ENCODE data around the gene GJD3. TPM values are rescaled to one million over a fixed set of nuclear protein-coding genes. Genes with fewer than 3 reads are reported as not detected.

The GJD3 gene
- total RNA-seq, 2 experiments from 2014 or later: not detected

DNA sequence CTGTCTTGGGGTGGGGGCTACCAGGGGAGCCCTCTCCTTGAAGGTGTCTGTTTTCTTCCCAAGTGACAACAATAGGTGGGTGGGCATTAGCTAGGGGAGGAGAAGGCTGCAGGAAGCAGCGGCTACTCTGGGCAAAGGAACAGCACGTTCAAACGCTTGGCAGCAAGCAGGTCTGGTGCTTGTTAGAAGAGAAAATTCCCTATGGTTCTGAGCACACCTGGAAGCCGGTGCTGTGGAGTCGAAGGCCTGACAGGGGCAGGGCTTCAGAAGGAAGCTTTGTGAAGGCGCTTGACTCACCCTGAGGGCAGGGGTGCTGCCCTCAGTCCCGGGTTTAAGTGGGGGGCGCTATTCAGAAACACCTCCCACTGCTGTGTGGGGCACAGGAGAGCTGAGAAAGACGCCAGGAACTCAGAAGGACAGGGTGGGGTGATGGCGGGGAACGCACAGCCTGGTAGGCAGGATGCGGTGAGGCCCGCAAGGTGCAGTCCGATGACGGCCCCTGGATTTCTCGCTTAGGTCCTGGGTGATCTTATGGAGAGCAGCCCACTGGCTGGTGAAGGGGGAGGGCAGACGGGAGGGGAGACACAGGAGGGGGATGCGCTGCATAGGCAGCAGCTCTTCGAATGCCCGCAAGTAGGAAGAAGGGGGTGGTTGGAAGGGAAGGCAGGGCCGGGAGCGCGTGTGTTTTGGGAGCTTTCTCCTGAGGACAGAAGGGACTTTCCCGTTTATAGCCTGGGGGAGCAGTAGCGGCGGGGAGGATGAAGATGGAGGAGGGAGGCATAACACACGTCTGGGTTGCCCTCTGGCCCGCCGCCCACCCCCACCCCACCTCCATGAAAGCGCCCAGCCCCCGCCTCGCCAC, 3.2 kb downstream of the GJD3 start:
- Mint-ChIP-seq H3K4me3 (no peak overlapping the region), H3K36me3 (ENCODE audit: low read depth) (no peaks in the 10 kb centered on the region), H3K9me3 (ENCODE audit: low read depth) (no peaks in the 10 kb centered on the region), H3K27me3 (peaks cover 10% of the 10 kb centered on the region), H3K4me1 (peaks cover 20% of the 10 kb centered on the region), H3K27ac (no peak overlapping the region)
- no peak for DNase-seq
- no peak for ATAC-seq
- CTCF ChIA-PET: interaction anchor here (0.6 to 10.3 kb wide), 14 partner anchors 9 to 200 kb away, joined by 3 to 150 read pairs (median 4); partner anchors contain the start of genes IGFBP4 and TOP2A
- POLR2A ChIA-PET: interaction anchor here (1.8 kb wide), 1 partner anchor 56 kb away, joined by 6 read pairs; the partner anchor contains the start of gene TOP2A
- intact Hi-C loops (cut with DNase I, micrococcal nuclease): loop anchor here in 1 of 2 experiments (5.0 kb wide), 2 partner anchors 261 to 456 kb away; no protein-coding TSS in a partner anchor

DNA sequence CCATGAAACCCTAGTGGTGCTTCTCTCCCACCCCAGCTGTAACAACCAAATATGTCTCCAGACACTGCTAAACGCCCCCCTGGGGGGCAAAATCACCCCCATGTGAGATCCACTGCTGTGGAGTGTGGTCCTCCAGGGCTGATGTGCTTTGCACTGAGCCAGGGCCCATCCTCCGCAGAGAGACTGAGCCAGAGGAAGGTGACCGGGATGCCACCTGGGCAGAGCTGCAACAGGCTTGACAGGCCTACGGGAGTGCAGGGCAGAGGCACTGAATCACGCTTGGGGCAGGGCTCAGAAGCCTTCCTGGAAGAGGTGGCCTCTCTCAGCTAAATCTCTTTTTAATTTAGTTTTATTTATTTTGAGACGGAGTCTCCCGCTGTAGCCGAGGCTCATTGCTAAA, 4.4 kb downstream of the GJD3 start:
- DNase-seq (no peak), ATAC-seq (no peak)
- Mint-ChIP-seq H3K27ac (no peak overlapping the region), H3K4me3 (no peak overlapping the region), H3K27me3 (peaks cover 10% of the 10 kb centered on the region), H3K9me3 (ENCODE audit: low read depth) (no peaks in the 10 kb centered on the region), H3K4me1 (peaks cover 20% of the 10 kb centered on the region), H3K36me3 (ENCODE audit: low read depth) (peaks cover 3% of the 10 kb centered on the region)
- intact Hi-C loops (cut with DNase I, micrococcal nuclease): loop anchor here in 1 of 2 experiments (5.0 kb wide), 2 partner anchors 262 to 457 kb away; no protein-coding TSS in a partner anchor
- CTCF ChIA-PET: interaction anchor here (0.6 to 10.3 kb wide), 7 partner anchors 15 to 200 kb away, joined by 3 to 150 read pairs (median 4); partner anchors contain the start of gene TOP2A
- POLR2A ChIA-PET: interaction anchor here (0.6 to 0.8 kb wide), 2 partner anchors 13 to 52 kb away, joined by 3 read pairs; no protein-coding TSS in a partner anchor

DNA sequence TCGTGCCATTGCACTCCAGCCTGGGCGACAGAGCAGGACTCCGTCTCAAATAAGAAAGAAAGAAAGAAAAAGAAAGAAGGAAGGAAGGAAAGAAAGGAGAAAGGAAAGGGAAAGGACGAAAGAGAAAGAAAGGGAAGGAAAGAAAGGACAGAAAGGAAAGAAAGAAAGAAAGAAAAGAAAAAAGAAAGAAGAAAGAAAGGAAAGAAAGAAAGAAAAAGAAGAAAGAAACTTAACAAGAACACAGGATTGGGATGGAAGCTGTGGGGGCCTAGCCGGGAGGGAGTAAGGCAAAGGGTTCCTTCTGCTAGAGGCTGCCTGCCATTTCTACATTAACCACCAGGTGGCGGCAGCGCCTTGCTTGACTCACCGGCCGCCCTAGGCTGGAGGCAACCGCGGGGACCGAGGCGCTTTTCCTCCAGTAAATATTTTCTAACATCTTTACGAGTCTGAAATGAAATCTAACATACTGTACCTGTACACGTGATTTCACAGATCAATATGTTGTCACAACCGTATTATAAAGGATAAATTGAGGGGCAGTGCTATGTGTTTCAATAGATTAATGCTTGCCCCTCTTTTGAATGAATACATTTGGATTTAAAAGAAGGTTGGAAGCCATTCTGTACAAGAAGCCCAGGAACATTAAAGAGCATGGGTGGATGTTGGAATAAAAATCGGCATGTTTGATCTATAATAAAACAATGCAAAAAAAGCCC, 6.1 kb downstream of the GJD3 start:
- CTCF ChIA-PET: interaction anchor here (0.6 to 10.3 kb wide), 24 partner anchors 13 to 1381 kb away, joined by 3 to 150 read pairs (median 4); partner anchors contain the start of gene TOP2A
- Mint-ChIP-seq H3K9me3 (ENCODE audit: low read depth) (no peaks in the 10 kb centered on the region), H3K4me3 (no peak overlapping the region), H3K27ac (no peak overlapping the region), H3K4me1 (peaks cover 20% of the 10 kb centered on the region), H3K27me3 (peaks cover 10% of the 10 kb centered on the region), H3K36me3 (ENCODE audit: low read depth) (peaks cover 3% of the 10 kb centered on the region)
- ATAC-seq (peak; percentile 68), DNase-seq (peak; percentile 95)
- intact Hi-C loops (cut with DNase I, micrococcal nuclease): loop anchor here (1.0 to 5.0 kb wide), 5 partner anchors 44 to 202 kb away; partner anchors contain the start of gene WIPF2 (in 1 of the 2)
- POLR2A ChIA-PET: no interaction called here

DNA sequence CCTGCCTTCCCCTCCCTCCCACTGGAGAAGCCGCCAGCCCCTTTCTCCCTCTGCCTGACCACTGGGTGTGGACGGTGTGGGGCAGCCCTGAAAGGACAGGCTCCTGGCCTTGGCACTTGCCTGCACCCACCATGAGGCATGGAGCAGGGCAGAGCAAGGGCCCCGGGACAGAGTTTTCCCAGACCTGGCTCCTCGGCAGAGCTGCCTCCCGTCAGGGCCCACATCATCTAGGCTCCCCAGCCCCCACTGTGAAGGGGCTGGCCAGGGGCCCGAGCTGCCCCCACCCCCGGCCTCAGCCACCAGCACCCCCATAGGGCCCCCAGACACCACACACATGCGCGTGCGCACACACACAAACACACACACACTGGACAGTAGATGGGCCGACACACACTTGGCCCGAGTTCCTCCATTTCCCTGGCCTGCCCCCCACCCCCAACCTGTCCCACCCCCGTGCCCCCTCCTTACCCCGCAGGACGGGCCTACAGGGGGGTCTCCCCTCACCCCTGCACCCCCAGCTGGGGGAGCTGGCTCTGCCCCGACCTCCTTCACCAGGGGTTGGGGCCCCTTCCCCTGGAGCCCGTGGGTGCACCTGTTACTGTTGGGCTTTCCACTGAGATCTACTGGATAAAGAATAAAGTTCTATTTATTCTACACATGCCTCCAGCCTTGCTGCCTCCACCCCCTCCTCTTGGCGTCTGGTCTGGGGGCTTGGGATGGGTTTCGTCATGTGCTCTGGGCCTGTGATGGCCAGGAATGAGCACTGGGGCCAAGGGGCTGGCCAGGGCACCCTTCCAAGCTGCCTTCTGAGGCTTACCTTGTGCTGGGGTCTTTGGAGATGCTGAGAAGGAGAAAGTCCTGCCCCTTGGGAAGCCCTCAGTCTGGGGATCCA, 7.3 kb downstream of the GJD3 start:
- Mint-ChIP-seq H3K9me3 (ENCODE audit: low read depth) (no peaks in the 10 kb centered on the region), H3K36me3 (ENCODE audit: low read depth) (peaks cover 13% of the 10 kb centered on the region), H3K27me3 (peaks cover 7% of the 10 kb centered on the region), H3K4me1 (peaks cover 25% of the 10 kb centered on the region), H3K4me3 (no peak overlapping the region), H3K27ac (no peak overlapping the region)
- ATAC-seq: no peak
- intact Hi-C loops (cut with DNase I, micrococcal nuclease): loop anchor here (5.0 kb wide), 2 partner anchors 45 to 140 kb away; partner anchors contain the start of gene WIPF2 (in 1 of the 2)
- POLR2A ChIA-PET: no interaction called here
- DNase-seq: no peak
- CTCF ChIA-PET: interaction anchor here (0.7 to 10.3 kb wide), 19 partner anchors 12 to 1383 kb away, joined by 3 to 150 read pairs (median 4); no protein-coding TSS in a partner anchor

DNA sequence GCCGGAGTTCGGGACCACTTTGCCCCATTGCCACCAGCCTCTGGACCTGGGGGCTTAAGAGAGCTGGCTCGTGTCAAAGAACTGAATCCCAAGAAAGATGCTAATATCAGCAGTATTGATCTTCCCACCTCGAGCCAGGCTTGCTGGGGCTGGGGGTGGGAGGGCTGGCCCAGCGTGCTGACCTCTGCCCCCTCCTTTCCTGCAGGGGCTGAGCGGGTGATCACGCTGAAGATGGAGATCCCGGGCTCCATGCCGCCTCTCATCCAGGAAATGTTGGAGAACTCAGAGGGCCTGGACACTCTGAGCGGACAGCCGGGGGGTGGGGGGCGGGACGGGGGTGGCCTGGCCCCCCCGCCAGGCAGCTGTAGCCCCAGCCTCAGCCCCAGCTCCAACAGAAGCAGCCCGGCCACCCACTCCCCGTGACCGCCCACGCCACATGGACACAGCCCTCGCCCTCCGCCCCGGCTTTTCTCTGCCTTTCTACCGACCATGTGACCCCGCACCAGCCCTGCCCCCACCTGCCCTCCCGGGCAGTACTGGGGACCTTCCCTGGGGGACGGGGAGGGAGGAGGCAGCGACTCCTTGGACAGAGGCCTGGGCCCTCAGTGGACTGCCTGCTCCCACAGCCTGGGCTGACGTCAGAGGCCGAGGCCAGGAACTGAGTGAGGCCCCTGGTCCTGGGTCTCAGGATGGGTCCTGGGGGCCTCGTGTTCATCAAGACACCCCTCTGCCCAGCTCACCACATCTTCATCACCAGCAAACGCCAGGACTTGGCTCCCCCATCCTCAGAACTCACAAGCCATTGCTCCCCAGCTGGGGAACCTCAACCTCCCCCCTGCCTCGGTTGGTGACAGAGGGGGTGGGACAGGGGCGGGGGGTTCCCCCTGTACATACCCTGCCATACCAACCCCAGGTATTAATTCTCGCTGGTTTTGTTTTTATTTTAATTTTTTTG, 8.5 kb downstream of the GJD3 start:
- H3K4me1 Mint-ChIP-seq: peaks cover 18% of the 10 kb centered on the region
- H3K9me3 Mint-ChIP-seq (ENCODE audit: low read depth): no peaks in the 10 kb centered on the region
- intact Hi-C loops (cut with DNase I, micrococcal nuclease): loop anchor here (1.0 to 5.0 kb wide), 5 partner anchors 46 to 155 kb away; partner anchors contain the start of gene WIPF2 (in 1 of the 2)
- no peak overlapping the region for H3K4me3 Mint-ChIP-seq
- ATAC-seq (no peak), DNase-seq (no peak)
- POLR2A ChIA-PET: interaction anchor here (1.6 kb wide), 1 partner anchor 49 kb away, joined by 4 read pairs; no protein-coding TSS in a partner anchor
- H3K27ac Mint-ChIP-seq: no peak overlapping the region
- H3K36me3 Mint-ChIP-seq (ENCODE audit: low read depth): peaks cover 16% of the 10 kb centered on the region
- peaks cover 3% of the 10 kb centered on the region for H3K27me3 Mint-ChIP-seq
- CTCF ChIA-PET: interaction anchor here (0.6 to 10.3 kb wide), 12 partner anchors 12 to 179 kb away, joined by 3 to 150 read pairs (median 3); no protein-coding TSS in a partner anchor

DNA sequence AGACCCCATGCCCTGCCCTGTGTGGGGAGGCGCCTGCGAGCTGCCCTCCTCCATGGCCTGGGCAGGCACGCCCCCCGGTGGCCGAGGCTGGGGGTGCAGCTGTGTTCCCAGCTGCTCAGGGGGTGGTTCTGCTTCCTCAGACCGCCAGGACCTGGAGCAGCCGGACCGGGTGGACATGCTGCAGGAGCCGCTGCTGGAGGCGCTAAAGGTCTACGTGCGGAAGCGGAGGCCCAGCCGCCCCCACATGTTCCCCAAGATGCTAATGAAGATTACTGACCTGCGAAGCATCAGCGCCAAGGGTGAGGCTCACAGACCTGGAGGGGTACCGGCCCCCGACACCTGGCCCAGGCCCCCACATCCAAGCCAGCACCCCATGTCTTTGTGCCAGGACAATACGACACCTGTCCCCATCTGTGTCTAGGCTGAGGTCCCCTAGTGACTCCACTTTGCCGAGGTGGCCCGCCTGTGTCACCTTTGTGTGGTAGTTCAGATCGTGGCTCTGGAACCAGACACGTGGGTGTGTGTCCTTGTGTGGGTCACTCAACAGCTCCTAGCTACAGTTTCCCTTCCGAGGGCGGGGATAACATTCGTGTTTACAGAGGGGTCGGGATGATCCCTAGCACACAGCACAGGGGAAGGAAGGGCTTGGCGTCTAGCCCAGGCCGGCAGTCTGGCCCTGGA, 9.3 kb downstream of the GJD3 start:
- H3K36me3 Mint-ChIP-seq (ENCODE audit: low read depth): peaks cover 17% of the 10 kb centered on the region
- POLR2A ChIA-PET: interaction anchor here (0.5 to 1.6 kb wide), 3 partner anchors 49 to 292 kb away, joined by 3 to 5 read pairs (median 4); partner anchors contain the start of gene SMARCE1
- DNase-seq: peak; percentile 87
- H3K4me3 Mint-ChIP-seq: no peak overlapping the region
- peak; percentile 71 for ATAC-seq
- CTCF ChIA-PET: interaction anchor here (0.6 to 10.3 kb wide), 33 partner anchors 9 to 242 kb away, joined by 3 to 150 read pairs (median 4); partner anchors contain the start of gene RARA
- H3K9me3 Mint-ChIP-seq (ENCODE audit: low read depth): no peaks in the 10 kb centered on the region
- intact Hi-C loops (cut with DNase I, micrococcal nuclease): loop anchor here (1.0 to 5.0 kb wide), 5 partner anchors 47 to 154 kb away; partner anchors contain the start of gene WIPF2 (in 1 of the 2)
- peaks cover 3% of the 10 kb centered on the region for H3K27me3 Mint-ChIP-seq
- H3K4me1 Mint-ChIP-seq: peaks cover 18% of the 10 kb centered on the region
- H3K27ac Mint-ChIP-seq: no peak overlapping the region

DNA sequence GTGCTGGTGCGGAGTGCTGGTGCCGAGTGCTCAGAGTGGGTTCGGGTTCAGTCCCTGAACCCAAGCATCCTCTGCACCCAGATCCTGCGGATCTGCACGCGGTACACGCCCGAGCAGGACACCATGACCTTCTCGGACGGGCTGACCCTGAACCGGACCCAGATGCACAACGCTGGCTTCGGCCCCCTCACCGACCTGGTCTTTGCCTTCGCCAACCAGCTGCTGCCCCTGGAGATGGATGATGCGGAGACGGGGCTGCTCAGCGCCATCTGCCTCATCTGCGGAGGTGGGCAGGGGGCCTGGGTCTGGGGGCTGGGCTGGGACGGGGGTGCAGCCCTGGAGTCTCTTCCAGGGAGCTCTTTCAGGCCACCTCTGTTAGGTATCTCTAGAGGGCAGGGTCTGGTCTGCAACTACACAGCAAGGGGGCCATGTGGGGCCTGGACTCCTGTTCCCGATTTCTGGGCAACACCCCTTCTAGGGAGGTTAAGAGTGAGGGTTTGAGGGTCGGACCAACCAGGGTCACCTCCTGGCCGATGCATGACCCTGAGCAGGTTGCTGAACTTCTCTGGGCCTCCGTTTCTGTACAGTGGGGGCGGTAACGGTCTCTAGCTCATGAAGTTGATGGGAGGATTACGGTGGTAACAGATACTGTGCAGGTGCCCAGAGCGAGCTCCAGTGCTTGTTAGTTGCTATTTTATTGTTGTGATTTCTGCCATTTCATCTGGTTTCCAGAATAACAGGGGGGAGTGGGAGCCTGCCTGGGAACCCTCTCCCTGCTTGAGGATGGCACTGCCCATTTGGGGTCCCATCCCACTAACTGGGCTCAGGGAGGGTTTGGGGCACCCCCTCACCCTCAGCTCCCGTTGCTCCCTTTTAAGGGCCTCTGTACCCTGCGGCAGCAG, 10.1 kb downstream of the GJD3 start:
- POLR2A ChIA-PET: interaction anchor here (0.5 to 1.6 kb wide), 5 partner anchors 23 to 293 kb away, joined by 3 to 8 read pairs (median 4); partner anchors contain the start of gene SMARCE1
- Mint-ChIP-seq H3K4me3 (no peak overlapping the region), H3K27me3 (no peaks in the 10 kb centered on the region), H3K36me3 (ENCODE audit: low read depth) (peaks cover 23% of the 10 kb centered on the region), H3K4me1 (peaks cover 18% of the 10 kb centered on the region), H3K9me3 (ENCODE audit: low read depth) (no peaks in the 10 kb centered on the region), H3K27ac (no peak overlapping the region)
- intact Hi-C loops (cut with DNase I, micrococcal nuclease): loop anchor here (1.0 to 5.0 kb wide), 5 partner anchors 48 to 154 kb away; partner anchors contain the start of gene WIPF2 (in 1 of the 2)
- no peak for ATAC-seq
- no peak for DNase-seq
- CTCF ChIA-PET: interaction anchor here (0.5 to 10.3 kb wide), 29 partner anchors 9 to 241 kb away, joined by 3 to 150 read pairs (median 5); partner anchors contain the start of gene RARA

DNA sequence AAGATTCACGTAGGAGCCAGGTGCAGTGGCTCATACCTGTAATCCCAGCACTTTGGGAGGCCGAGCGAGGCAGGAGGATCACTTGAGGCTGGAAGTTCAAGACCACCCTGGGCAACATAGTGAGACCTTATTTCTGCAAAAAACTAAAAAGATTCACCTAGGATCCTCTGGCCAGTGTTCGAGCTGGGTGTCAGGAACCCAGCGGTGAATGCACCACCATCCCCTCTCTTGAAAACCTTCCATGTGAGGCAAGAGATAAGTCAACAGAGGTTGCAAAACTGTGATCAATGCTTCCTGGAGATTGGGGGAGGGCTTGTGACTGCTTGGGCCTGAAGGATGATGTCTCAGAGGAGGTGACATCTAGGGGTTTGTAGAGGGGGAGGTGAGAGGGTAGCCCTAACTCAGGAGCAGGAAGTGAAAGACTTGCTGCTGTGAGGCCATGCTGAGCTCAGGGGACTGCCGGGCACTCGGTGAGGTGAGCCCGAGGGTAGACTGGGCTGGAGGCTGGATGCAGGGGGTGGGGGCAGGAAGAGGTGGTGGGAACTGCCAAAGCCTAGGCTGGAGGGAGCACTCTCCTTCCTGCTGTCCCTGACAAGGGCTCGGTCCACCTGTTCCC, 11.7 kb downstream of the GJD3 start:
- ATAC-seq (peak; percentile 54), DNase-seq (no peak)
- peaks cover 12% of the 10 kb centered on the region for H3K4me1 Mint-ChIP-seq
- H3K27ac Mint-ChIP-seq: peak overlapping the region; percentile 18
- no peaks in the 10 kb centered on the region for H3K27me3 Mint-ChIP-seq
- intact Hi-C loops (cut with DNase I, micrococcal nuclease): no loop called here
- peaks cover 27% of the 10 kb centered on the region for H3K36me3 Mint-ChIP-seq (ENCODE audit: low read depth)
- CTCF ChIA-PET: interaction anchor here (0.6 to 6.4 kb wide), 7 partner anchors 8 to 135 kb away, joined by 3 to 125 read pairs (median 4); no protein-coding TSS in a partner anchor
- no peak overlapping the region for H3K4me3 Mint-ChIP-seq
- H3K9me3 Mint-ChIP-seq (ENCODE audit: low read depth): no peaks in the 10 kb centered on the region
- POLR2A ChIA-PET: no interaction called here
